RWPE1 (cell line): Measurements from ENCODE around the gene CAMKV.
"Not testable (repeated sequence)": the region's sequence is repeated elsewhere in the genome, so short reads cannot be mapped to it uniquely, and the experiment has no call there.

ENCODE experiments used
- CTCF ChIA-PET: fragments of 350-600 bp; sonication (Branson Sonifier 250); formaldehyde crosslinking; extraction: SDS; loops from one replicate; lab custom pipeline; 2021; lab: Yijun Ruan, JAX
- POLR2A ChIA-PET: fragments of 400-600 bp; formaldehyde crosslinking; extraction: SDS; loops from one replicate; lab custom pipeline; 2020; ENCODE audit warnings: antibody characterized with exemption; ENCODE audit not compliant: low non-redundant PET; lab: Yijun Ruan, JAX
- DNase-seq: peaks from one replicate; pipeline ENCODE4 v3.0.0; 2012; ENCODE audit warnings: low spot score
- H3K27ac ChIP-seq: fragments of 450-650 bp; 2 replicates; pipeline ENCODE4 v1.5.1; 2017
- CTCF ChIP-seq: fragments of 450-650 bp; conservative IDR thresholded peaks from 2 replicates; pipeline ENCODE4 v1.5.1; 2017; ENCODE audit warnings: low read depth, mild to moderate bottlenecking

CAMKV gene

GRCh38 chr3:49831341-49831740 is 38.4 kb downstream of the CAMKV start:
- CTCF ChIA-PET, result no interaction called here
- POLR2A ChIA-PET, result no interaction called here
- DNase-seq, result no peak
- no peak for TF ChIP-seq CTCF
- H3K27ac ChIP-seq, result no peak overlapping the region

- ChIA-PET CTCF (interaction anchor here (0.7 kb wide), 1 partner anchor 11 kb away, joined by 5 read pairs; no protein-coding TSS in a partner anchor), POLR2A (no interaction called here)
- no peak for TF ChIP-seq CTCF
- DNase-seq, result no peak
- no peak overlapping the region for H3K27ac ChIP-seq
These were observed 43.7 kb downstream of the CAMKV start for GRCh38 chr3:49826016-49826415.

- POLR2A ChIA-PET, H3K27ac ChIP-seq, CTCF ChIA-PET, DNase-seq: not testable (repeated sequence)
These were observed 46.6 kb downstream of the CAMKV start for GRCh38 chr3:49823131-49823530.

GRCh38 chr3:49813497-49814174 is 56.1 kb downstream of the CAMKV start, which contains the start of gene UBA7:
Gene UBA7 (minus strand): TSS chr3:49813953. CDS start chr3:49813787, 166 bp downstream.
- H3K27ac ChIP-seq, result peak within 1 kb of the TSS; percentile 72
- CTCF ChIA-PET, result interaction anchor here (0.5 to 0.6 kb wide), 2 partner anchors 11 to 520 kb away, joined by 3 to 4 read pairs; no protein-coding TSS in a partner anchor
- no peak for TF ChIP-seq CTCF
- POLR2A ChIA-PET, result no interaction called here
- DNase-seq, result peak; percentile 34

GRCh38 chr3:49812916-49813496 is 56.7 kb downstream of the CAMKV start:
- peak overlapping the region; percentile 72 for H3K27ac ChIP-seq
- DNase-seq, result no peak
- no peak for TF ChIP-seq CTCF
- ChIA-PET POLR2A (no interaction called here), CTCF (interaction anchor here (0.5 kb wide), 1 partner anchor 519 kb away, joined by 4 read pairs; no protein-coding TSS in a partner anchor)
